ENCODE data around the gene KEAP1. TPM values are rescaled to one million over a fixed set of nuclear protein-coding genes. Genes with fewer than 3 reads are reported as not detected.

Gene KEAP1
- total RNA-seq, 1 experiment from 2014 or later, result 102 TPM

- intact Hi-C loops (cut with micrococcal nuclease; ENCODE audit: unreplicated experiment) (no loop called here), in situ Hi-C loops (cut with HindIII; ENCODE audit: low pct_unique_long_range_greater_than_20kb, low sequenced_read_pairs) (no loop called here)
- Histone ChIP-seq H3K27ac (ENCODE audit: low read length) (no peak overlapping the region), H3K36me3 (ENCODE audit: control insufficient read depth, insufficient read depth, low read length) (no peaks in the 10 kb centered on the region), H3K4me3 (ENCODE audit: low read depth in 2 of 2, low read length in 2 of 2) (no peak overlapping the region), H3K9me3 (ENCODE audit: control insufficient read depth, insufficient read depth, low read depth, low read length) (no peaks in the 10 kb centered on the region), H3K4me1 (ENCODE audit: control insufficient read depth, insufficient read depth, low read length) (no peaks in the 10 kb centered on the region), H3K27me3 (ENCODE audit: control insufficient read depth, insufficient read depth, low read length) (no peaks in the 10 kb centered on the region)
- DNase-seq (ENCODE audit: low read depth, low spot score) (no peak), ATAC-seq (no peak)
- ChIA-PET POLR2A (no interaction called here), CTCF (interaction anchor here (0.7 kb wide), 1 partner anchor 23 kb away, joined by 5 read pairs; no protein-coding TSS in a partner anchor)
- no peak for TF ChIP-seq POLR2AphosphoS5 (IDR thresholded peaks at IDR 0.05; ENCODE audit: low read depth, low read length)
- no peak for TF ChIP-seq TCF7L2 (IDR thresholded peaks at IDR 0.05; ENCODE audit: low read depth, low read length)
- TF ChIP-seq REST (IDR thresholded peaks at IDR 0.05; ENCODE audit: insufficient read depth in 1 of 2, low read depth in 2 of 2, low read length in 1 of 2), result no peak
- no peak for TF ChIP-seq CTCF (IDR thresholded peaks at IDR 0.05)
- TF ChIP-seq SIN3A (IDR thresholded peaks at IDR 0.05; ENCODE audit: borderline replicate concordance, insufficient read depth, low read depth, low read length), result no peak
- BruUV-seq (replicated peaks), result no TSS peak
Observed at GRCh38 chr19:10508707-10509106, 5.6 kb upstream of the KEAP1 start.

- TF ChIP-seq CTCF (IDR thresholded peaks at IDR 0.05) (no peak), REST (IDR thresholded peaks at IDR 0.05; ENCODE audit: insufficient read depth in 1 of 2, low read depth in 2 of 2, low read length in 1 of 2) (no peak), SIN3A (IDR thresholded peaks at IDR 0.05; ENCODE audit: borderline replicate concordance, insufficient read depth, low read depth, low read length) (no peak), POLR2AphosphoS5 (IDR thresholded peaks at IDR 0.05; ENCODE audit: low read depth, low read length) (no peak), TCF7L2 (IDR thresholded peaks at IDR 0.05; ENCODE audit: low read depth, low read length) (no peak)
- no peak for DNase-seq (ENCODE audit: low read depth, low spot score)
- Histone ChIP-seq H3K27me3 (ENCODE audit: control insufficient read depth, insufficient read depth, low read length) (no peaks in the 10 kb centered on the region), H3K4me1 (ENCODE audit: control insufficient read depth, insufficient read depth, low read length) (no peaks in the 10 kb centered on the region; the same call in 1 of the 2 replicates), H3K9me3 (ENCODE audit: control insufficient read depth, insufficient read depth, low read depth, low read length) (no peaks in the 10 kb centered on the region), H3K36me3 (ENCODE audit: control insufficient read depth, insufficient read depth, low read length) (no peaks in the 10 kb centered on the region), H3K27ac (ENCODE audit: low read length) (no peak overlapping the region), H3K4me3 (ENCODE audit: low read depth in 2 of 2, low read length in 2 of 2) (no peak overlapping the region)
- intact Hi-C loops (cut with micrococcal nuclease; ENCODE audit: unreplicated experiment) (no loop called here), in situ Hi-C loops (cut with HindIII; ENCODE audit: low pct_unique_long_range_greater_than_20kb, low sequenced_read_pairs) (no loop called here)
- no TSS peak for BruUV-seq (replicated peaks)
- no peak for ATAC-seq
- POLR2A ChIA-PET, result no interaction called here
- CTCF ChIA-PET, result no interaction called here
Observed at GRCh38 chr19:10508036-10508435, 4.9 kb upstream of the KEAP1 start.
